ENCODE data around the gene SNX32. TPM values are rescaled to one million over a fixed set of nuclear protein-coding genes. Genes with fewer than 3 reads are reported as not detected.

Gene SNX32
- total RNA-seq, 4 donors from 2014 or later = 0.33 to 0.78 (median 0.41) TPM

DNA sequence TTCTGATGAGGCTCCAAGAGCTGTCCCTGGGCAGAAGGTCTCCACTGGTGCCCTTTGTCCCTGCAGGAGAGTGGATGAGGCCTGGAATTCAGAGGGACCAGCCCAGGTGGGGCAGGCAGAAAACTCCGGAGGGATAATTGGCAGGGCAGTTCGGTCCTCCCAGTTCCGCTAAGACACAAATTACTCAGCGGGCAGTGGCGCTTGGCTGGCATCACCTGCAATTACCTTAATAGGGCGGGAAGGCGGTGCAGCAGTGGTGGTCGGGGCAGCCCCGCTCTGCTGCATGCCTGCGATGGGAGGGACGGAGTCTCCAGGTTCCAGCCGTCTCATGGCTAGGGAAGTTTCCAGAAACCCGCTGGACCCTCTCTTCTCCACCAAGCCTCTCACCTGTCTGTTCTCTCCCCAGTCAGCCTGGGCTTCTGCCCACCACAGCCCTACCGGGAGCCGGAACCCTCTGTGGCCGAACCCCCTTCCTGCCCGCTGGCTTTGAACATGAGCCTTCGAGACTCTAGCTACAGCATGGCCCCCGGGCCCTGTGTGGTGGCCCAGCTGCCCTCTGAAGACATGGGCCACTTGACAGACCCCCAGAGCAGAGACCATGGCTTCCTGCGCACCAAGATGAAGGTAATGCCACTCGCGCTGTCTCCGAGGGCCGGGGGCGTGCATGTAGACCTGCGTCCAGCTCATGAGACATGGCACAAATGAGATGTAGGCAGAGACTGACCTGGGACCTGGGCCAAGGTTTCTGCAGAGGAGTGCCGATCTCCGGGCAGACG, 40.0 kb upstream of the SNX32 start:
- no peaks in the 10 kb centered on the region for H3K9me3 ChIP-seq
- H3K4me3 ChIP-seq = no peak overlapping the region
- no peak overlapping the region for H3K27ac ChIP-seq (replicated peaks in 1 of 4)
- intact Hi-C loops (cut with DNase I) = no loop called here
- no peak for TF ChIP-seq POLR2AphosphoS5 (IDR thresholded peaks at IDR 0.05)
- no peak for TF ChIP-seq EP300 (IDR thresholded peaks at IDR 0.05)
- TF ChIP-seq, protein P1, sequence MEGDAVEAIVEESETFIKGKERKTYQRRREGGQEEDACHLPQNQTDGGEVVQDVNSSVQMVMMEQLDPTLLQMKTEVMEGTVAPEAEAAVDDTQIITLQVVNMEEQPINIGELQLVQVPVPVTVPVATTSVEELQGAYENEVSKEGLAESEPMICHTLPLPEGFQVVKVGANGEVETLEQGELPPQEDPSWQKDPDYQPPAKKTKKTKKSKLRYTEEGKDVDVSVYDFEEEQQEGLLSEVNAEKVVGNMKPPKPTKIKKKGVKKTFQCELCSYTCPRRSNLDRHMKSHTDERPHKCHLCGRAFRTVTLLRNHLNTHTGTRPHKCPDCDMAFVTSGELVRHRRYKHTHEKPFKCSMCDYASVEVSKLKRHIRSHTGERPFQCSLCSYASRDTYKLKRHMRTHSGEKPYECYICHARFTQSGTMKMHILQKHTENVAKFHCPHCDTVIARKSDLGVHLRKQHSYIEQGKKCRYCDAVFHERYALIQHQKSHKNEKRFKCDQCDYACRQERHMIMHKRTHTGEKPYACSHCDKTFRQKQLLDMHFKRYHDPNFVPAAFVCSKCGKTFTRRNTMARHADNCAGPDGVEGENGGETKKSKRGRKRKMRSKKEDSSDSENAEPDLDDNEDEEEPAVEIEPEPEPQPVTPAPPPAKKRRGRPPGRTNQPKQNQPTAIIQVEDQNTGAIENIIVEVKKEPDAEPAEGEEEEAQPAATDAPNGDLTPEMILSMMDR (IDR thresholded peaks at IDR 0.05) = no peak
- TF ChIP-seq POLR2A (IDR thresholded peaks at IDR 0.05; ENCODE audit: low read depth) = no peak
- 93% methylated on average over 25 of the region's 29 CpGs for WGBS
- DNase-seq (ENCODE audit: extremely low spot score) = no peak
- H3K4me1 ChIP-seq = no peaks in the 10 kb centered on the region
- peaks cover 0 to 89% (median 2%) of the 10 kb centered on the region in 4 donors for H3K27me3 ChIP-seq
- no peaks in the 10 kb centered on the region for H3K36me3 ChIP-seq

DNA sequence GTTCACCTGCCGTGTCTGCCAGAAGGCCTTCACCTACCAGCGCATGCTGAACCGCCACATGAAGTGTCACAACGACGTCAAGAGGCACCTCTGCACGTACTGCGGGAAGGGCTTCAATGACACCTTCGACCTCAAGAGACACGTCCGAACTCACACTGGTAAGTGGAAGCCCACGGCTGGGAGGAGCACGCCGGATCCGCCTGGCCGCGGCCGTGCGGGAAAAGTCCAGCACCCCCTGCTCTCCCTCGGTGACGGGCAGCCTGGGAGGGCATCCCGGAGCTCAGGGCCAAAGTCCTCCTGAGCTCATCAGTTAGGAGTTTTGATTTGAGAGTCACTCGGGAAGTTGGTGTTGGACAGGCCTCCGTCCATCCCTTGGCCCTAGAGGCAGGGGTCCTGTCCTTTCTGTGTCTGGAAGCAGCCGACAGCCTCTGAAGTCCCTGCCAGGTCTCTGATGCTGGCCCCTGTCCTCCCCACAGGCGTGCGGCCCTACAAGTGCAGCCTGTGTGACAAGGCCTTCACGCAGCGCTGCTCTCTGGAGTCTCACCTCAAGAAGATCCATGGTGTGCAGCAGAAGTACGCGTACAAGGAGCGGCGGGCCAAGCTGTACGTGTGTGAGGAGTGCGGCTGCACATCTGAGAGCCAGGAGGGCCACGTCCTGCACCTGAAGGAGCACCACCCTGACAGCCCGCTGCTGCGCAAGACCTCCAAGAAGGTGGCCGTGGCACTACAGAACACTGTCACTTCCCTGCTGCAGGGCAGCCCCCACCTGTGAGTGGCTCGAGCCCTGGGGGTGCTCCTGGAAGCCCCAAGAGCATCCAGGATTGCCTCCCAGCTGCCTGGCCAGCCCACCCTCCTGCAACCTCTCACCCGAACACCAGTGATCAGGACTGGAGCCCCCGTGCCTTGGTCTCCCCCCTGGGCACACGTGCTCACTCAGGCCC, 38.9 kb upstream of the SNX32 start:
- intact Hi-C loops (cut with DNase I) = no loop called here
- Histone ChIP-seq H3K9me3 (no peaks in the 10 kb centered on the region), H3K36me3 (no peaks in the 10 kb centered on the region), H3K27ac (replicated peaks in 1 of 4) (no peak overlapping the region), H3K4me3 (no peak overlapping the region), H3K4me1 (no peaks in the 10 kb centered on the region), H3K27me3 (peaks cover 0 to 90% (median 5%) of the 10 kb centered on the region in 4 donors)
- TF ChIP-seq POLR2A (IDR thresholded peaks at IDR 0.05; ENCODE audit: low read depth) (no peak), POLR2AphosphoS5 (IDR thresholded peaks at IDR 0.05) (no peak), EP300 (IDR thresholded peaks at IDR 0.05) (no peak)
- TF ChIP-seq, protein P1 (IDR thresholded peaks at IDR 0.05) = no peak
- DNase-seq (ENCODE audit: extremely low spot score) = no peak
- WGBS = 91% methylated on average over 40 of the region's 42 CpGs

DNA sequence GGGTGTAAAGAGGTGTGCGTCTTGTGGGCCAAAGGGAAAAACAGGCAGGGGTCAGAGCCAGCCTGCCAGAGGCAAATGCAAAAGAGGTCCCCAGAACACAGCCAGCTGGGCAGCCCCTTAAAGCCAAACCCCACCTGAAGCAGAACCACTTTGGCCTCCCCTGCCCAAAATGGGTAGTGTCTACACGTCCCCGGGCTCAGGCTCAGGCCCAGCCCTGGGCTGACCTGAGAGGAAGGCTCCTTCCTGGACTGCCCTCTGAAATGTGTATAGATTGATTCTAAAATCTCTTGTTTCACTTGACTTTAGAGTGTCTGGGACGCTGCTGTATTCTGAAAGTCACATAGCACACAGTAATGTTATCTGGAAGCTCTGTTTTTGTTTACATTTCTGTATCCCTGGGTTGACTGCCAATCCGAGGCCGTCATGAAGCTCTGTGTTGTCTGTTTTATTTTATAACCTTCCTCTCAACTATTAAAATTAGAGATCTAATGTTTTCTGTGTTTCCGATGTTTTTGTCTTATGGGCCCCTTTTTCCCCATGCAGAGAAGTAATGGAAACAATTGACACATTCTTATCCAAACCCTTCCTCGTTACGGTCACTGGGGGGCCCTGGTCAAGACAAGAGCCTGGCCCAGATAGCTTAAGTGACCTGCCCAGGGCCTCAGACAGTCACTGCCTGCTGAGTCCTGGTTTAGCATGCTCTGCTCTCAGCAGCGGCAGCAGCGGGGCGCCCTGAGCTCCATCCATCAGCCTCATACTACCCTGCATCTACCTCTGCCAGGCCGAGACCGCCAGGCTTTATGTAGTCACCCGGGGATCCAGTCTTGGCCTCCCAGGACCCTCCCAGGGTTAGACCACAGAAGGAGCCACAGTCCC, 36.8 kb upstream of the SNX32 start:
- WGBS = 70% methylated on average over 15 of the region's 15 CpGs
- intact Hi-C loops (cut with DNase I) = no loop called here
- H3K36me3 ChIP-seq = no peaks in the 10 kb centered on the region
- H3K27ac ChIP-seq (replicated peaks in 1 of 4) = no peak overlapping the region
- H3K4me3 ChIP-seq = no peak overlapping the region
- H3K4me1 ChIP-seq = no peaks in the 10 kb centered on the region
- TF ChIP-seq, protein P1 (IDR thresholded peaks at IDR 0.05) = no peak
- no peak for TF ChIP-seq POLR2AphosphoS5 (IDR thresholded peaks at IDR 0.05)
- TF ChIP-seq EP300 (IDR thresholded peaks at IDR 0.05) = no peak
- no peak for TF ChIP-seq POLR2A (IDR thresholded peaks at IDR 0.05; ENCODE audit: low read depth)
- H3K9me3 ChIP-seq = no peaks in the 10 kb centered on the region
- H3K27me3 ChIP-seq = peaks cover 0 to 96% (median 14%) of the 10 kb centered on the region in 4 donors
- DNase-seq (ENCODE audit: extremely low spot score) = no peak

DNA sequence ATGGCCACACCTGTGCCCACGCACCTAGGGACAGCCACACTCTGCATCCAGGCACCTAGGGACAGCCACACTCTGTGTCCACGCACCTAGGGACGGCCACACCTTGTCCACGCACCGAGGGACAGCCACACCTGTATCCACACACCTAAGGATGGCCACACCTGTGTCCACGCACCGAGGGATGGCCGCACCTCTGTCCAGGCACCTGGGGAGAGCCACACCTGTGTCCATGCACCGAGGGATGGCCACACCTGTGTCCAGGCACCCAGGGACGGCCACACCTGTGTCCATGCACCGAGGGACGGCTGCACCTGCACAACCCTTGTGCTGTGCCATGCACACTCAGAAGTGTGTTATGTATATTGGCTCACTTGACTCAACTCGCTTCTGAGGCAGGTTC, 36.1 kb upstream of the SNX32 start:
- DNase-seq (ENCODE audit: extremely low spot score) = no peak
- no peak overlapping the region for H3K4me3 ChIP-seq
- H3K36me3 ChIP-seq = no peaks in the 10 kb centered on the region
- no peak for TF ChIP-seq POLR2A (IDR thresholded peaks at IDR 0.05; ENCODE audit: low read depth)
- TF ChIP-seq, protein P1 (IDR thresholded peaks at IDR 0.05) = no peak
- no peak for TF ChIP-seq POLR2AphosphoS5 (IDR thresholded peaks at IDR 0.05)
- TF ChIP-seq EP300 (IDR thresholded peaks at IDR 0.05) = no peak
- 82% methylated on average over 6 of the region's 13 CpGs for WGBS
- H3K4me1 ChIP-seq = no peaks in the 10 kb centered on the region
- no peak overlapping the region for H3K27ac ChIP-seq (replicated peaks in 1 of 4)
- H3K27me3 ChIP-seq = peaks cover 0 to 97% (median 18%) of the 10 kb centered on the region in 4 donors
- no peaks in the 10 kb centered on the region for H3K9me3 ChIP-seq
- intact Hi-C loops (cut with DNase I) = no loop called here
